K562 (cell line): Measurements from ENCODE around the gene ZNF775. TPM values are rescaled to one million over a fixed set of nuclear protein-coding genes. Genes with fewer than 3 reads are reported as not detected.

Experiments used
- ARID1B ChIP-seq: fragments of 450-650 bp; IDR thresholded peaks from 2 replicates; pipeline ENCODE4 v1.6.1; 2016; ENCODE audit warnings: antibody characterized with exemption, mild to moderate bottlenecking, inconsistent platforms
- ATF1 ChIP-seq, 2 experiments: fragments of 450-650 bp in 1 of 2; IDR thresholded peaks; 2 replicates each; pipeline ENCODE4 v1.6.1; 2016; ENCODE audit warnings: missing compliant biosample characterization in 1 of 2, missing genetic modification characterization in 1 of 2
- BRF1 ChIP-seq: IDR thresholded peaks from 3 replicates; pipeline ENCODE4 v1.6.1; 2011; ENCODE audit warnings: borderline replicate concordance, mild to moderate bottlenecking; ENCODE audit not compliant: insufficient read length; ENCODE audit errors: extremely low read depth
- CBX8 ChIP-seq: fragments of 200-600 bp; sonication (generic); IDR thresholded peaks from 2 replicates; pipeline ENCODE4 v1.6.1; 2012; ENCODE audit warnings: borderline replicate concordance, mixed run types, low read depth, mild to moderate bottlenecking, moderate library complexity, mixed read lengths, low read length, control low read depth, inconsistent platforms; ENCODE audit not compliant: poor library complexity, severe bottlenecking; ENCODE audit errors: extremely low read depth
- CTCFL ChIP-seq: IDR thresholded peaks from 2 replicates; pipeline ENCODE4 v1.6.1; 2011; ENCODE audit warnings: borderline replicate concordance, low read depth, mild to moderate bottlenecking, moderate library complexity, low read length; ENCODE audit not compliant: insufficient read depth, poor library complexity, severe bottlenecking
- ELK3 ChIP-seq: fragments of 450-650 bp; formaldehyde crosslinking; IDR thresholded peaks from 2 replicates; pipeline ENCODE4 v1.4.0; 2020; ENCODE audit warnings: mild to moderate bottlenecking
- ETV5 ChIP-seq: sonication (generic); formaldehyde crosslinking; IDR thresholded peaks from 2 replicates; pipeline ENCODE4 v1.4.0; 2020; ENCODE audit warnings: low read depth, mild to moderate bottlenecking, missing genetic modification reagents
- HDAC8 ChIP-seq: fragments of 450-650 bp; IDR thresholded peaks from 2 replicates; pipeline ENCODE4 v1.6.1; 2016; ENCODE audit warnings: mild to moderate bottlenecking, missing genetic modification characterization, moderate library complexity, missing compliant biosample characterization
- MAFF ChIP-seq: IDR thresholded peaks from 2 replicates; pipeline ENCODE4 v1.6.1; 2012; ENCODE audit warnings: low read length, improper control_type of control experiment
- MCM2 ChIP-seq: fragments of 450-650 bp; IDR thresholded peaks from 2 replicates; pipeline ENCODE4 v1.6.1; 2017; ENCODE audit warnings: low read depth, mild to moderate bottlenecking
- MCM7 ChIP-seq, 2 experiments: fragments of 450-650 bp; IDR thresholded peaks; 2 replicates each; pipeline ENCODE4 v1.6.1; 2016 to 2018
- RHOXF2B ChIP-seq: fragments of 250-450 bp; sonication (Bioruptor Pico); conservative IDR thresholded peaks from 2 replicates; pipeline ENCODE4 v1.5.1; 2021
- SMC3 ChIP-seq: conservative IDR thresholded peaks from 2 replicates; pipeline ENCODE4 v1.6.1; 2011; ENCODE audit warnings: low read depth, low read length, improper control_type of control experiment; ENCODE audit not compliant: insufficient read depth
- TEAD1 ChIP-seq, 2 experiments: fragments of 450-650 bp in 1 of 2; sonication (generic) in 1 of 2; formaldehyde crosslinking; IDR thresholded peaks; 2 replicates each; pipeline versions ENCODE4 v1.4.0 to v1.8.0; 2020 to 2022; ENCODE audit warnings: mild to moderate bottlenecking in 2 of 2, missing genetic modification reagents in 1 of 2
- USF2 ChIP-seq: sonication (generic); formaldehyde crosslinking; IDR thresholded peaks from 2 replicates; pipeline ENCODE4 v1.5.0; 2020; ENCODE audit warnings: missing genetic modification reagents
- ZFX ChIP-seq: sonication (generic); formaldehyde crosslinking; IDR thresholded peaks from 2 replicates; pipeline ENCODE4 v1.8.0; 2022; ENCODE audit warnings: mild to moderate bottlenecking, missing genetic modification reagents, moderate library complexity
- polyA plus RNA-seq, 8 experiments: library from polyadenylated mRNA; depleted of rRNA in 4 of 8; stranded (reverse) in 5 of 8; unstranded in 3 of 8; fragments of >200 nt; fragmentation: Nextera tagmentation in 2 of 8; fragmentation: Illumina TruSeq in 1 of 8; extraction: Ambion mirVana in 2 of 8; extraction: Trizol in 1 of 8; gene quantifications; 2 replicates each; pipeline versions ENCODE4 v1.2.1 to v1.2.3, GENCODE V29; 2011 to 2014; ENCODE audit warnings: inconsistent platforms in 1 of 8, missing spikeins in 1 of 8
- total RNA-seq, 7 experiments: library from RNA; depleted of rRNA in 6 of 7; stranded (reverse); fragments of >200 nt in 6 of 7; fragmentation: Illumina TruSeq in 2 of 7; extraction: Trizol in 2 of 7; gene quantifications; 2 replicates each; pipeline versions ENCODE4 v1.2.1 to v1.2.3, GENCODE V29; 2011 to 2021; ENCODE audit warnings: low replicate concordance in 1 of 7
- TF ChIP-seq, protein P1 (sequence below): IDR thresholded peaks from 2 replicates; pipeline ENCODE4 v1.6.1; 2016; ENCODE audit warnings: missing genetic modification characterization, missing compliant biosample characterization
- TF ChIP-seq, protein P2 (sequence below): fragments of 200-800 bp; sonication (Bioruptor generic); IDR thresholded peaks from 2 replicates; pipeline ENCODE4 v1.6.1; 2017; ENCODE audit warnings: missing genetic modification characterization, missing compliant biosample characterization

Gene ZNF775
- total and polyA plus RNA-seq, 9 of the 15 experiments (the other 6 are each of a cell fraction or from before 2014, with no cell fraction given) = 0.04 to 18.7 (median 4.9) TPM

- TF ChIP-seq RHOXF2B (0 out of 2 replicates have a peak, but pooled peaks have one; percentile 12), CBX8 (no peak), ZFX (CRISPR knock-in tag) (peak; percentile 99), MAFF (no peak), MCM2 (no peak), HDAC8 (tag) (peak; percentile 88), BRF1 (no peak), ARID1B (no peak), SMC3 (0 out of 2 replicates have a peak, but pooled peaks have one; percentile 2), ETV5 (CRISPR knock-in tag) (0 out of 2 replicates have a peak, but pooled peaks have one; percentile 25), ATF1 (CRISPR knock-in tag; IDR thresholded peaks at IDR 0.05) (no peak), ATF1 (tag; IDR thresholded peaks at IDR 0.05) (peak; percentile 47; the same call in 1 of the 2 replicates), TEAD1 (CRISPR knock-in tag; IDR thresholded peaks at IDR 0.05) (peak in 1 of 2 experiments; percentile 89; a peak in 3 of 4 replicates), MCM7 (IDR thresholded peaks at IDR 0.05) (no peak), ELK3 (CRISPR knock-in tag) (no peak), USF2 (CRISPR knock-in tag) (peak; percentile 96), CTCFL (peak; percentile 6)
- TF ChIP-seq, protein P1, sequence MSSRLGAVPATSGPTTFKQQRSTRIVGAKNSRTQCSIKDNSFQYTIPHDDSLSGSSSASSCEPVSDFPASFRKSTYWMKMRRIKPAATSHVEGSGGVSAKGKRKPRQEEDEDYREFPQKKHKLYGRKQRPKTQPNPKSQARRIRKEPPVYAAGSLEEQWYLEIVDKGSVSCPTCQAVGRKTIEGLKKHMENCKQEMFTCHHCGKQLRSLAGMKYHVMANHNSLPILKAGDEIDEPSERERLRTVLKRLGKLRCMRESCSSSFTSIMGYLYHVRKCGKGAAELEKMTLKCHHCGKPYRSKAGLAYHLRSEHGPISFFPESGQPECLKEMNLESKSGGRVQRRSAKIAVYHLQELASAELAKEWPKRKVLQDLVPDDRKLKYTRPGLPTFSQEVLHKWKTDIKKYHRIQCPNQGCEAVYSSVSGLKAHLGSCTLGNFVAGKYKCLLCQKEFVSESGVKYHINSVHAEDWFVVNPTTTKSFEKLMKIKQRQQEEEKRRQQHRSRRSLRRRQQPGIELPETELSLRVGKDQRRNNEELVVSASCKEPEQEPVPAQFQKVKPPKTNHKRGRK (tag) = no peak; the same call in 1 of the 2 replicates
- TF ChIP-seq, protein P2, sequence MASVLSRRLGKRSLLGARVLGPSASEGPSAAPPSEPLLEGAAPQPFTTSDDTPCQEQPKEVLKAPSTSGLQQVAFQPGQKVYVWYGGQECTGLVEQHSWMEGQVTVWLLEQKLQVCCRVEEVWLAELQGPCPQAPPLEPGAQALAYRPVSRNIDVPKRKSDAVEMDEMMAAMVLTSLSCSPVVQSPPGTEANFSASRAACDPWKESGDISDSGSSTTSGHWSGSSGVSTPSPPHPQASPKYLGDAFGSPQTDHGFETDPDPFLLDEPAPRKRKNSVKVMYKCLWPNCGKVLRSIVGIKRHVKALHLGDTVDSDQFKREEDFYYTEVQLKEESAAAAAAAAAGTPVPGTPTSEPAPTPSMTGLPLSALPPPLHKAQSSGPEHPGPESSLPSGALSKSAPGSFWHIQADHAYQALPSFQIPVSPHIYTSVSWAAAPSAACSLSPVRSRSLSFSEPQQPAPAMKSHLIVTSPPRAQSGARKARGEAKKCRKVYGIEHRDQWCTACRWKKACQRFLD (CRISPR knock-in tag) = peak; percentile 93
Measured at GRCh38 chr7:150368096-150368883, 10.8 kb upstream of the ZNF775 start, which contains the start of gene REPIN1 (continued).
